Measurements from ENCODE around the gene HHAT.

DNA sequence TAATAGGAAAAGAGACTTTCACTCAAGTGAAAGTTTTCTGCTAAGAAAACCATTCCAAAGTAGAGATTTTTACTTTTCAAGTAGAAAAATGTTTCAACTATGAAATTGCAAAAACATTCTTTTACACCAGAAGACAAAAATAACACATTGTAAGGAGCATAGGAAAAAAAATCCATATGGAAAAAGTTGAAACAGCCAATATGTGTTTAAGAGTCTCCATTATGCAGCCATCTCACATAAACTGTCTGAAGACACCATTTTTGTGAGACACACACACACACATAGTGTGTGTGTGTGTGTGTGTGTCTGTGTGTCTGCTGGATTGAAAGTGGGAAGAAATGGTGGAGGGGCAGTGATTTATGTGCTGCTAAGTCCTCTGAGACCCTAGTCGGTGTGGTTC is 162.1 kb downstream of the HHAT start:
- TF ChIP-seq CTCF (IDR thresholded peaks at IDR 0.05): no peak
- TF ChIP-seq POLR2A (IDR thresholded peaks at IDR 0.05): no peak

Data from vagina (tissue), 2 donors.